PFSK-1 (cell line): ENCODE data around the gene OGFR.

ENCODE experiments used
- FOXP2 ChIP-seq: optimal IDR thresholded peaks from 2 replicates; pipeline ENCODE3; 2011; ENCODE audit warnings: borderline replicate concordance, control low read depth, inconsistent platforms; ENCODE audit not compliant: insufficient read depth; ENCODE audit errors: extremely low read length, extremely low read depth
- POLR2AphosphoS5 ChIP-seq: IDR thresholded peaks from 2 replicates; pipeline ENCODE4 v1.6.1; 2012; ENCODE audit warnings: low read depth, mild to moderate bottlenecking, control low read depth, low read length, moderate library complexity
- SIN3A ChIP-seq: IDR thresholded peaks from 2 replicates; pipeline ENCODE4 v1.6.1; 2012; ENCODE audit warnings: mild to moderate bottlenecking, low read length, moderate library complexity, borderline replicate concordance; ENCODE audit not compliant: insufficient read depth
- TAF1 ChIP-seq: IDR thresholded peaks from 2 replicates; pipeline ENCODE4 v1.6.1; 2012; ENCODE audit warnings: low read length, control low read depth, borderline replicate concordance; ENCODE audit not compliant: insufficient read depth
- TF ChIP-seq, protein P1 (sequence below), 2 experiments: IDR thresholded peaks; 2 replicates each; pipeline versions ENCODE4 v1.6.1 to v1.8.0; 2011 to 2012; ENCODE audit warnings: low read depth in 2 of 2, low read length in 2 of 2, control low read depth in 1 of 2, inconsistent platforms in 1 of 2, mild to moderate bottlenecking in 1 of 2, moderate library complexity in 1 of 2; ENCODE audit not compliant: insufficient read depth in 1 of 2

Gene OGFR

DNA sequence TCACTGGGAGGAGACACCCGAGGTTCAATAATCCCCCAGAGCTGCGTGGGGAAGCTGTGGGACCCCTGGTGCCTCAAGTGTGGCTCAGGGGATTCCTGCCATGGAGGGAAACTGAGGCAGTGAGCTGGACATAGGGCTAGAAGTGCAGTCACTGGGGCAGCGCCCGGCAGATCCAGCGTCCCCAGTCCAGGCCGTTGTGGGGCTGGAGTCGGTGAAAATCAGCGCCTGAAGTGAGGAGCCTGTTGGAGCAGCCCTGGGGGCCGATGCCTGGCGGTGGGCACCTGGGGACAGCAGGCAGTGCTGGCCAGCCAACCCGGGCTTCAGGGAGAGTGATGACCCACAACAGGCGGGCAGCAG, 10.1 kb downstream of the OGFR start:
- TF ChIP-seq FOXP2 (no peak), SIN3A (no peak), TAF1 (no peak), POLR2AphosphoS5 (no peak)
- TF ChIP-seq, protein P1, sequence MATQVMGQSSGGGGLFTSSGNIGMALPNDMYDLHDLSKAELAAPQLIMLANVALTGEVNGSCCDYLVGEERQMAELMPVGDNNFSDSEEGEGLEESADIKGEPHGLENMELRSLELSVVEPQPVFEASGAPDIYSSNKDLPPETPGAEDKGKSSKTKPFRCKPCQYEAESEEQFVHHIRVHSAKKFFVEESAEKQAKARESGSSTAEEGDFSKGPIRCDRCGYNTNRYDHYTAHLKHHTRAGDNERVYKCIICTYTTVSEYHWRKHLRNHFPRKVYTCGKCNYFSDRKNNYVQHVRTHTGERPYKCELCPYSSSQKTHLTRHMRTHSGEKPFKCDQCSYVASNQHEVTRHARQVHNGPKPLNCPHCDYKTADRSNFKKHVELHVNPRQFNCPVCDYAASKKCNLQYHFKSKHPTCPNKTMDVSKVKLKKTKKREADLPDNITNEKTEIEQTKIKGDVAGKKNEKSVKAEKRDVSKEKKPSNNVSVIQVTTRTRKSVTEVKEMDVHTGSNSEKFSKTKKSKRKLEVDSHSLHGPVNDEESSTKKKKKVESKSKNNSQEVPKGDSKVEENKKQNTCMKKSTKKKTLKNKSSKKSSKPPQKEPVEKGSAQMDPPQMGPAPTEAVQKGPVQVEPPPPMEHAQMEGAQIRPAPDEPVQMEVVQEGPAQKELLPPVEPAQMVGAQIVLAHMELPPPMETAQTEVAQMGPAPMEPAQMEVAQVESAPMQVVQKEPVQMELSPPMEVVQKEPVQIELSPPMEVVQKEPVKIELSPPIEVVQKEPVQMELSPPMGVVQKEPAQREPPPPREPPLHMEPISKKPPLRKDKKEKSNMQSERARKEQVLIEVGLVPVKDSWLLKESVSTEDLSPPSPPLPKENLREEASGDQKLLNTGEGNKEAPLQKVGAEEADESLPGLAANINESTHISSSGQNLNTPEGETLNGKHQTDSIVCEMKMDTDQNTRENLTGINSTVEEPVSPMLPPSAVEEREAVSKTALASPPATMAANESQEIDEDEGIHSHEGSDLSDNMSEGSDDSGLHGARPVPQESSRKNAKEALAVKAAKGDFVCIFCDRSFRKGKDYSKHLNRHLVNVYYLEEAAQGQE (IDR thresholded peaks at IDR 0.05; ENCODE audit: insufficient read depth in 1 of 2, low read depth in 2 of 2, low read length in 2 of 2): no peak

DNA sequence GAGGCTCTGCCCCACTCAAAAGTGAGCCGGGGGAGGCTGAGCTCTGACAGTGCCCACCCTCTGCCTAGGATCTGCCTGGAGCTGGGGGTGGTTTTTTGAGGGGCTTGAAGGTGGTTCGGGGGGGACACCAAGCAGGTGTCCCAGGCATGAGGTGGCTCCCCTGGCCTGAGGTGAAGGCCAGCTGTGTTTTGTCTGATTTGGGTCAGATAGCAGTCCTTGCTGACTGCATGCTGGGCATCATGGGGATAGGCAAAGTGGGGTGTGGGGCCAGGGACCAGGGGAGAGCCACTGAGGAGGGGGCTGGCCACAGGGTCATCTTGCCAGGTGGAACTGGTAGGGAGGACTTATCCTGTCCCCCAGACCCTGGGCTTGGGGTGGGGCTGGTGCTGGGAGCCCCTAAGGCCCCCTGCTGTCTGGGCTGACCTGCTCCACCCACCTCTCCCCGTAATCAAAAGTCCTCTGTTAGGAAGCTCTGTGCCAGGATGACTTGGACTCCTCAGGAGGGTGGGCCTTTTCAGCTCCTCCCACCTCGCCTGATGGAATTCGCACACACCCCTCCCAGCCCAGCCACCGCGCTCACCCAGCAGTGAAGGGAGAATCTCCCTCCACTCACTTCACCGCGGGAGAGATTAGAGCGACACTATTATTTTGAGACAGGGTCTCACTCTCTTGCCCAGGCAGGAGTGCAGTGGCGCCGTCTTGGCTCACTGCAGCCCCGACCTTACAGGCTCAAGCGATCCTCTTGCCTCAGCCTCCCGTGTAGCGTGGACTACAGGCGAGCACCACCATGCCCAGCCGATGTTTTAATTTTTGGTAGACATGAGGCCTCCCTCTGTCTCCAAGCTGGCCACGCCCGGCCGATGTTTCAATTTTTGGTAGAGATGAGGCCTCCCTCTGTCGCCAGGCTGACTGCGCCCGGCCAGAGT, 10.7 kb downstream of the OGFR start:
- no peak for TF ChIP-seq TAF1
- TF ChIP-seq FOXP2: no peak
- no peak for TF ChIP-seq POLR2AphosphoS5
- TF ChIP-seq, protein P1 (IDR thresholded peaks at IDR 0.05; ENCODE audit: insufficient read depth in 1 of 2, low read depth in 2 of 2, low read length in 2 of 2): no peak
- no peak for TF ChIP-seq SIN3A

DNA sequence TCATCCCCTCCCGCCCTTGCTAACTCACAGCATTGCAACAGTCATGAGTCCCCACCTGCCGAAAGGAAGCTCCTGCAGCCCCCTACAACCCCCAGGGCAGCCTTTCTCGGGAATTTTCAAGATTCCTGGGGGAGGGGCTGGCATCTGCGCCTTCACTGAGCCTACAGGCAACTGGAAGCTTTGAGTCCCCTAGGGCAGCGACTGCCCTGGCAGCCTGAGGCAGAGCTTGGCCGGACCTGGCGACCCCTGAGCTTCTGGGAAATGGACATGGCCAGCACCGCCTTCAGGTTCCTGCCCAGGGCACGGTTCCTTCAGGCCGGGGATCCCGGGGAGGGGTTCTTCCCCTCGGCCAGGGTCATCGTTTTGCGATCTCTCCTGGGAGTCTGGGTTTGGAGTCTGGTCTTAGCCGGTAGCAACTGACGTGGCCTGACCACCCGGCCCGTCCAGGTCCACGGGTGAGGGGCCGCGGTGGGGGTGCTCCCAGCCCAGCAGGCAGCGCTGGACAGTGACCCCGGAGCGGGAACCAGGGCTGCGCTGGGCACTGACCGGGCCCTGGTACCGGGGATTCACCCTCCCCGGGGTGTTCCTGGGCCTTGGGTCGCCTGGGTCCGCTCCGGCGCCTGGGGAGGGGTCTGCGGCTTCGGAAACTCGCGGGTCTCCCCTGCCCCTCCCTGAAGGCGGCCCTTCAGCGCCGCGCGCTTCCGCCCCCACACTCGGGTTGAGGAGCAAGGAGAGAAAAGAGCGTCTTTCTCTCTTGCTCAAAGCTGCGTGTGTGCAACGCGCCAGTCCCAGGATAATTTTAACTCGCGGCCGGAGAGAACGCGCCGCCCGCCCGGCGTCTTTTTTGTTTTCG, 11.6 kb downstream of the OGFR start:
- TF ChIP-seq SIN3A (no peak), TAF1 (no peak), FOXP2 (no peak), POLR2AphosphoS5 (no peak)
- TF ChIP-seq, protein P1 (IDR thresholded peaks at IDR 0.05; ENCODE audit: insufficient read depth in 1 of 2, low read depth in 2 of 2, low read length in 2 of 2): no peak

DNA sequence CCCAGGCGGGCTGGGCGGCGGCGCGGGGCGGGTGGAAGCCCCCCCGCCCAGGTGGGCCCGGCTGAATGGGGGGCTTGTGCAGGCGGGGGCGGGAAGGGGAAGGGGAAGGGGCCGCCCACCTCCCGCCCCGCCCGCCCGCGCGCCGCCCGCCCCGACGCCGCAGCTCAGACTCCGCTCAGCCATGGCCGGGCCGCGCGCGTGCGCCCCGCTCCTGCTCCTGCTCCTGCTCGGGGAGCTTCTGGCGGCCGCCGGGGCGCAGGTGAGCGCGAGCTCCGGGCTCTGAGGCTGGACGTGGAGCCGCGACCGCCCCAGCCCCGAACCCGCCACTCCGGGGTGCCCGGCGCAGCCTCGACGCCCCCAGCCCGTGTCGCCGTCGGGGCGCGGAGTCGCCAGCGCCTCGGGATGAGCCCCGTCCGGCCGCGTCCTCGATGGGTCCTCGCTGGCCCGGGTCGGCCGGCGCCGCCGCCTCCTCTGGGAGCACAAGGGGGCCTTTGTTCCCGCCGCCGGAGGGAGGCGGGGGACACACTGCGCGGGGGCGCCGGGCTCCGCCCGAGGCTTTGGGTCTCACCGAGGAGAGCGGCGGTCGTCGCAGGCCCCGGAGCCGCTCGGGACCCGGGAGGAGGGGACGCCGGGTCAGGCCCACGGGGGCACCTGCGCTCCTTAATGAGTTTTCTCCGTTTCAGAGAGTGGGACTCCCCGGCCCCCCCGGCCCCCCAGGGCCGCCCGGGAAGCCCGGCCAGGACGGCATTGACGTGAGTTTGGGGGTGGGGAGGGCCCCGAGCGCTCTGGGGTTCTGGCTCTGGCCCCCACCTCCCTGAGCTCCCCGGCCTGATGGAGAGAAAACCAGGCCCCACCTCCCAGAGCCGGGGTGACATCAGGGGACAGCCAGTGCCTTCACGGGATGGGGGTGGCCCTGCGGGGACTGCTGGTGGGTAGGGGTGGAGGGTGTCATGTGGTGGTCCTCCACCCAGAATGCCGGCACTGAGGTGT, 12.5 kb downstream of the OGFR start, which contains the start of gene COL9A3:
COL9A3 (plus strand) TSS at position 167 of the 990 bp plus-strand sequence; CDS start at position 182, 15 bp downstream.
- TF ChIP-seq FOXP2: no peak
- TF ChIP-seq, protein P1 (IDR thresholded peaks at IDR 0.05; ENCODE audit: insufficient read depth in 1 of 2, low read depth in 2 of 2, low read length in 2 of 2): no peak
- TF ChIP-seq POLR2AphosphoS5: no peak
- no peak for TF ChIP-seq SIN3A
- TF ChIP-seq TAF1: no peak
